Measurements from ENCODE around the gene WDR89. TPM values are rescaled to one million over a fixed set of nuclear protein-coding genes. Genes with fewer than 3 reads are reported as not detected.
"Not testable (repeated sequence)": the region's sequence is repeated elsewhere in the genome, so short reads cannot be mapped to it uniquely, and the experiment has no call there.

The WDR89 gene
- total and polyA plus RNA-seq, 7 donors = 5.9 to 12.3 (median 9.7) TPM

DNA sequence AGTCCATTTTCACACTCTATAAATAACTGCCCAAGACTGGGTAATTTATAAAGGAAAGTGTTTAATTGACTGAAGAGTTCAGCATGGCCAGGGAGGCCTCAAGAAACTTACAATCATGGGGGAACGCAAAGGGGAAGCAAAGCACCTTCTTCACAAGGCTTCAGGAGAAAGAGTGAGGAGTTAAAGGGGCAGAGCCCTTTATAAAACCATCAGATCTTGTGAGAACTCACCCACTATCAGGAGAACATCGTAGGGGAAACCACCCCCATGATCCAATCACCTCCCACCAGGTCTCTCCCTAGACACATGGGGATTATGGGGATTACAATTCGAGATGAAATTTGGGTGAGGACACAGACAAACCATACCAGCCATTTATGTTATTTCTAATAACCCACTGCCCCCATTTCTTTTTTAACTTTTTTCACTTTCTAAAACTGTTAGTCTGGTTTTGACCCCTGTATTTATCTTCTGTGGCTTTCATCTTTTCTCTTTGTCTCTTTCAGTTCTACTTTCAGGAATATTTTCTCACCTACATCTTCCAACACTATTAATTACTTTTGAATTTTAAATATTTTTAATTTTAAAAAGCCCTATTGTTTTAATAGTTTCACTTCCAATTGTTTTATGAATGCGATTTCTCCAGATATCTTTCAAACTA, 44.5 kb downstream of the WDR89 start:
- Histone ChIP-seq H3K27me3 (ENCODE audit: insufficient read depth in 3 of 3, low read length in 2 of 3) (no peaks in the 10 kb centered on the region), H3K9me3 (peaks cover 13% of the 10 kb centered on the region), H3K4me1 (no peaks in the 10 kb centered on the region), H3K27ac (no peak overlapping the region), H3K4me3 (no peak overlapping the region), H3K36me3 (ENCODE audit: insufficient read depth in 1 of 2, low read depth in 1 of 2) (peaks cover 4 to 30% of the 10 kb centered on the region in 2 donors)
- TF ChIP-seq, protein P1, sequence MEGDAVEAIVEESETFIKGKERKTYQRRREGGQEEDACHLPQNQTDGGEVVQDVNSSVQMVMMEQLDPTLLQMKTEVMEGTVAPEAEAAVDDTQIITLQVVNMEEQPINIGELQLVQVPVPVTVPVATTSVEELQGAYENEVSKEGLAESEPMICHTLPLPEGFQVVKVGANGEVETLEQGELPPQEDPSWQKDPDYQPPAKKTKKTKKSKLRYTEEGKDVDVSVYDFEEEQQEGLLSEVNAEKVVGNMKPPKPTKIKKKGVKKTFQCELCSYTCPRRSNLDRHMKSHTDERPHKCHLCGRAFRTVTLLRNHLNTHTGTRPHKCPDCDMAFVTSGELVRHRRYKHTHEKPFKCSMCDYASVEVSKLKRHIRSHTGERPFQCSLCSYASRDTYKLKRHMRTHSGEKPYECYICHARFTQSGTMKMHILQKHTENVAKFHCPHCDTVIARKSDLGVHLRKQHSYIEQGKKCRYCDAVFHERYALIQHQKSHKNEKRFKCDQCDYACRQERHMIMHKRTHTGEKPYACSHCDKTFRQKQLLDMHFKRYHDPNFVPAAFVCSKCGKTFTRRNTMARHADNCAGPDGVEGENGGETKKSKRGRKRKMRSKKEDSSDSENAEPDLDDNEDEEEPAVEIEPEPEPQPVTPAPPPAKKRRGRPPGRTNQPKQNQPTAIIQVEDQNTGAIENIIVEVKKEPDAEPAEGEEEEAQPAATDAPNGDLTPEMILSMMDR (IDR thresholded peaks at IDR 0.05) = no peak
- 96 to 99% (median 96%) methylated on average over 4 of the region's 4 CpGs for WGBS, 3 donors
- DNase-seq (no peak), ATAC-seq (no peak)
- intact Hi-C loops (cut with DNase I) = no loop called here

DNA sequence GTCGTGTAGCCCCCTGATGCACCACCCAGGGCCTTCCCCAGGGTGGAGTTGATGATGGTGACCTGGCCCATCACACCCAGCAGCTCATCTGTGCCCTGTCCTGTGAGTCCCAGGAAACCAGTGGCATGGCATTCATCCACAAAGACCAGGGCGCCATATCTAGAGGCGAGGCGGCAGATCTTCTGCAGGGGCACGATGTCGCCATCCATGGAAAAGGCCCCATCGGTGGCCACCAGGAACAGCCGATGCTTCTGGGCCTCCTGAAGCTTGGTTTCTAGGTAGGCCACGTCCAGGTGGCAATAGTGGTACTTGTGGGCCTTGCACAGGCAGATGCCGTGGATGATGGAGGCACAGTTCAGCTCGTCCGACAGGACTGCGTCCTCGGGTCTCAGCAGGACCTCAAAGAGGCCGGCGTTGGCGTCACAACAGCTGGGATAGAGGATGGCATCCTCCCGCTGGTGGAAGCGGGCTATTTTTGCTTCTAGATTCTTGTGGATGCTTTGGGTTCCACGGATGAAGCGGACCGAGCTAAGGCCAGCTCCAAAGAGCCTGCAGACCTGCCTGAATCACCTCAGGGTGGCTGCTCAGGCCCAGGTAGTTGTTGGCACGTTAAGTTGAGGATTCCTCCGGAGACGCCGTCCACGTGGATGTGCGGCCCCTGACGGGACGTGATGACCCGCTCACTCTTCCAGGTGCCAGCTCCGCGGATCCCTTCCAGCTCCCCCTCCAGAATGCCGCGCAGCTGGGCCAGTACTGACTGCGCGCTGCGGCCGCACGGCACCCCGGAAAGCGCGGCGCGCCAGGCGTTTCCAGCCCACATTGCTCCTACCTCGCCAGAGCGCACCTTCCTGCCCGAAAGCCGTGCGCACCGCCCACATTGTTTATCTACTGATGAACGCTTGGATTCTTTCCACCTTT, 47.0 kb downstream of the WDR89 start:
- ATAC-seq (no peak), DNase-seq (no peak)
- peaks cover 4 to 26% of the 10 kb centered on the region in 2 donors for H3K36me3 ChIP-seq (ENCODE audit: insufficient read depth in 1 of 2, low read depth in 1 of 2)
- H3K4me1 ChIP-seq = no peaks in the 10 kb centered on the region
- 95 to 96% (median 96%) methylated on average over 52 to 53 of the region's 53 CpGs for WGBS, 3 donors
- intact Hi-C loops (cut with DNase I) = no loop called here
- H3K27me3 ChIP-seq (ENCODE audit: insufficient read depth in 3 of 3, low read length in 2 of 3) = no peaks in the 10 kb centered on the region
- TF ChIP-seq, protein P1 (IDR thresholded peaks at IDR 0.05) = no peak
- H3K4me3 ChIP-seq = no peak overlapping the region
- peaks cover 13% of the 10 kb centered on the region for H3K9me3 ChIP-seq
- H3K27ac ChIP-seq = no peak overlapping the region

DNA sequence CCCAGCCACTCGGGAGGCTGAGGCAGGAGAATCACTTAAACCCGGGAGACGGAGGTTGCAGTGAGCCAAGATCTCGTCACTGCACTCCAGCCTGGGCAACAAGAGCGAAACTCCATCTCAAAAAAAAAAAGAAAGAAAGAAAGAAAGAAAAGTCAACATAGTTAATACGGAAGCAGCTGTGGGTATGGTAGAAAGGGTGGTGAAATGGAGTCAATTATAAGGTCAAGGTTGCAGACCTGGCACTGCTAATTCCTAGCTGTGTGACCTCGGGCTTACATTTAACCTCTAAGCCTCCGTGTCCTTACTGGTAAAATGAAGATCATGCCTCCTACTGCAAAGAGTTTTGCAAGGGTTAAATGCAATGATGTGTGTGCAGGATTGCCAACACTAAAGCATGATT, 58.6 kb downstream of the WDR89 start:
- H3K4me1 ChIP-seq; H3K4me3 ChIP-seq; DNase-seq; H3K9me3 ChIP-seq; H3K27ac ChIP-seq; H3K27me3 ChIP-seq (ENCODE audit: insufficient read depth in 3 of 3, low read length in 2 of 3); ATAC-seq; intact Hi-C loops (cut with DNase I); H3K36me3 ChIP-seq (ENCODE audit: insufficient read depth in 1 of 2, low read depth in 1 of 2): not testable (repeated sequence)
- 68 to 79% (median 71%) methylated on average over 8 of the region's 8 CpGs for WGBS, 3 donors

DNA sequence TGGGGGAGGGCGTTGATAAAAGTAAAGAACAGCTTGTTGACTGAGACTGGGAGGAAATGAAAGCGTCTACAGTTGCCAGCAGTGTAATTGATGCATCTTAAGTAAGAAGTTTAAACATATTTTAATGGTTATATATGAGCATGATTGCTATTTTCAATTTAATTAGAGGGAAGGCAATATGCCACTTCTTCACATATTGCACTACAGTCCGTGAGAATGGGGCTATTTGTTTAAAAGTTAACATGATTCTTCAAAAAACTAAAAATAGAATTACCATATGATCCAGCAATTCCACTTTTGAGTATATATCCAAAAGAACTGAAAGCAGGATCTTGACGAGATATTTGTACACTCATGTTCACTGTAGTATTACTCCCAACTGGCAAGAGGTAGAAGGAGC, 60.2 kb downstream of the WDR89 start:
- Histone ChIP-seq H3K4me3 (no peak overlapping the region), H3K4me1 (no peaks in the 10 kb centered on the region), H3K27me3 (ENCODE audit: insufficient read depth in 3 of 3, low read length in 2 of 3) (no peaks in the 10 kb centered on the region), H3K9me3 (no peaks in the 10 kb centered on the region), H3K36me3 (ENCODE audit: insufficient read depth in 1 of 2, low read depth in 1 of 2) (no peaks in the 10 kb centered on the region), H3K27ac (no peak overlapping the region)
- WGBS, 3 donors = 58 to 63% (median 62%) methylated on average over 4 of the region's 4 CpGs
- ATAC-seq = no peak
- TF ChIP-seq, protein P1 (IDR thresholded peaks at IDR 0.05) = no peak
- intact Hi-C loops (cut with DNase I) = no loop called here
- no peak for DNase-seq

DNA sequence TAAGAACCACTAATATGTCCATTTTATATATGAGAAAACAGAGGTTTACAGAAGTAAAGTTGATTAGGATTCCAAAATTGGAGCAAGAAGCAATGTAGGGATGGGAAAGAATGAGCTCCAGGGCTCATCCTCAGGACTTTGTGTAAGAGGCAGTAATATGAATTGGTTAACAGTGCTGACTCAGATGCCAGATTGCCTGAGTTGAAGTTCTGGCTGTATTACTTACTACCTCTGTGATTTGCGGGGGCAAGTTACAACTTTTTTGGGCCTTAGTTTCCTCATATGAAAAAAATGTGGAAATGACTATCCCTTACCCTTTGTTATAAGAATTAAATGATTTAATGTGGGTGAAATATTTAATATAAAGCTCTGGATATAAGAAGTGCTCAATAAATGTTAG, 63.4 kb downstream of the WDR89 start:
- ATAC-seq (no peak), DNase-seq (no peak)
- no peaks in the 10 kb centered on the region for H3K27me3 ChIP-seq (ENCODE audit: insufficient read depth in 3 of 3, low read length in 2 of 3)
- WGBS, 3 donors = 92 to 99% (median 94%) methylated on average over 1 of the region's 1 CpG
- TF ChIP-seq, protein P1 (IDR thresholded peaks at IDR 0.05) = no peak
- H3K9me3 ChIP-seq = no peaks in the 10 kb centered on the region
- no peak overlapping the region for H3K4me3 ChIP-seq
- no peak overlapping the region for H3K27ac ChIP-seq
- intact Hi-C loops (cut with DNase I) = no loop called here
- H3K36me3 ChIP-seq (ENCODE audit: insufficient read depth in 1 of 2, low read depth in 1 of 2) = no peaks in the 10 kb centered on the region
- no peaks in the 10 kb centered on the region for H3K4me1 ChIP-seq

Data from psoas muscle (tissue), 8 donors.